Keratinocyte (primary cell): ENCODE measurements around the gene TEFM. TPM values are rescaled to one million over a fixed set of nuclear protein-coding genes. Genes with fewer than 3 reads are reported as not detected.

Source experiments
- DNase-seq: peaks from one replicate; pipeline ENCODE4 v3.0.0-alpha.2; 2011; ENCODE audit warnings: low read depth, missing footprints, low spot score
- FAIRE-seq: peaks from 2 replicates; lab custom pipeline; 2011; peaks lifted over from hg19 to GRCh38; lab: Jason Lieb, UNC
- H2AFZ ChIP-seq: 2 replicates; pipeline ENCODE4 v1.6.0; 2012; ENCODE audit warnings: low read length, control low read depth, inconsistent platforms; ENCODE audit not compliant: control insufficient read depth
- H3K27ac ChIP-seq: 2 replicates; pipeline ENCODE4 v1.5.1; 2011; ENCODE audit warnings: low read length; ENCODE audit not compliant: control insufficient read depth, insufficient read depth
- H3K27me3 ChIP-seq: 3 replicates; pipeline ENCODE4 v1.6.0; 2011; ENCODE audit warnings: low read length; ENCODE audit not compliant: control insufficient read depth, insufficient read depth; ENCODE audit errors: extremely low read depth
- H3K36me3 ChIP-seq, 2 experiments: 2 replicates in 1 of 2; 3 replicates in 1 of 2; pipeline ENCODE4 v1.5.1; 2011; ENCODE audit warnings: low read length in 2 of 2, mild to moderate bottlenecking in 1 of 2; ENCODE audit not compliant: control insufficient read depth in 2 of 2, insufficient read depth in 2 of 2; ENCODE audit errors: extremely low read depth in 1 of 2
- H3K4me1 ChIP-seq: 3 replicates; pipeline ENCODE4 v1.5.1; 2011; ENCODE audit warnings: low read length; ENCODE audit not compliant: control insufficient read depth, insufficient read depth; ENCODE audit errors: extremely low read depth
- H3K4me2 ChIP-seq: 3 replicates; pipeline ENCODE4 v1.6.0; 2011; ENCODE audit warnings: low read depth, low read length; ENCODE audit not compliant: control insufficient read depth, insufficient read depth; ENCODE audit errors: extremely low read depth
- H3K4me3 ChIP-seq, 3 experiments: fragments of 200-600 bp in 1 of 3; sonication (generic) in 1 of 3; 2 replicates in 2 of 3; 3 replicates in 1 of 3; pipeline ENCODE4 v1.5.1; 2011 to 2016; ENCODE audit warnings: low read length in 3 of 3, mild to moderate bottlenecking in 3 of 3, control low read depth in 2 of 3, inconsistent platforms in 1 of 3, low read depth in 1 of 3, mixed read lengths in 1 of 3, mixed run types in 1 of 3, moderate library complexity in 1 of 3; ENCODE audit not compliant: control insufficient read depth in 2 of 3, insufficient read depth in 2 of 3; ENCODE audit errors: extremely low read depth in 1 of 3
- H3K79me2 ChIP-seq: 2 replicates; pipeline ENCODE4 v1.6.0; 2012; ENCODE audit warnings: low read length; ENCODE audit not compliant: control insufficient read depth, insufficient read depth
- H3K9ac ChIP-seq: 3 replicates; pipeline ENCODE4 v1.6.0; 2011; ENCODE audit warnings: low read length; ENCODE audit not compliant: control insufficient read depth, insufficient read depth; ENCODE audit errors: extremely low read depth
- H3K9me1 ChIP-seq: 3 replicates; pipeline ENCODE4 v1.6.0; 2011; ENCODE audit warnings: low read length; ENCODE audit not compliant: control insufficient read depth, insufficient read depth; ENCODE audit errors: extremely low read depth
- H3K9me3 ChIP-seq: 2 replicates; pipeline ENCODE4 v1.5.1; 2012; ENCODE audit warnings: low read depth, low read length; ENCODE audit not compliant: control insufficient read depth
- H4K20me1 ChIP-seq: 3 replicates; pipeline ENCODE4 v1.6.0; 2011; ENCODE audit warnings: low read length; ENCODE audit not compliant: control insufficient read depth, insufficient read depth; ENCODE audit errors: extremely low read depth
- EZH2 ChIP-seq: IDR thresholded peaks from one replicate; pipeline ENCODE4 v1.6.1; 2012; ENCODE audit warnings: inconsistent platforms, mild to moderate bottlenecking, low read length, moderate library complexity
- dilution Hi-C: fragments of 300-500 bp; cut with MboI; formaldehyde crosslinking; loops from one replicate; pipeline ENCODE4 v1.7.0; 2020; ENCODE audit warnings: low sequenced_read_pairs; ENCODE audit not compliant: extremely low pct_ligation_motif_present
- polyA plus RNA-seq, 5 experiments: library from polyadenylated mRNA; depleted of rRNA in 3 of 5; stranded (reverse) in 3 of 5; stranded (forward) in 1 of 5; unstranded in 1 of 5; fragments of >200 nt; gene quantifications; 1 replicate in 1 of 5; 2 replicates in 3 of 5; 3 replicates in 1 of 5; pipeline versions ENCODE4 v1.2.1 to v1.2.3, GENCODE V29; 2011 to 2012; ENCODE audit warnings: missing spikeins in 2 of 5, low read depth in 1 of 5, low replicate concordance in 1 of 5
- TF ChIP-seq, protein P1 (sequence below), 3 experiments: IDR thresholded peaks in 1 of 3; conservative IDR thresholded peaks in 1 of 3; optimal IDR thresholded peaks in 1 of 3; 2 replicates in 2 of 3; 3 replicates in 1 of 3; pipeline versions ENCODE3 to v1.5.1; 2011; ENCODE audit warnings: low read length in 3 of 3, mild to moderate bottlenecking in 3 of 3, moderate library complexity in 2 of 3, control low read depth in 1 of 3, inconsistent platforms in 1 of 3; ENCODE audit not compliant: insufficient read depth in 2 of 3; ENCODE audit errors: extremely low read depth in 1 of 3

Gene TEFM
- polyA plus RNA-seq, 1 donor (not counting 4 experiments of a cell fraction or from before 2014, with no cell fraction given), result 16.9 TPM

DNA sequence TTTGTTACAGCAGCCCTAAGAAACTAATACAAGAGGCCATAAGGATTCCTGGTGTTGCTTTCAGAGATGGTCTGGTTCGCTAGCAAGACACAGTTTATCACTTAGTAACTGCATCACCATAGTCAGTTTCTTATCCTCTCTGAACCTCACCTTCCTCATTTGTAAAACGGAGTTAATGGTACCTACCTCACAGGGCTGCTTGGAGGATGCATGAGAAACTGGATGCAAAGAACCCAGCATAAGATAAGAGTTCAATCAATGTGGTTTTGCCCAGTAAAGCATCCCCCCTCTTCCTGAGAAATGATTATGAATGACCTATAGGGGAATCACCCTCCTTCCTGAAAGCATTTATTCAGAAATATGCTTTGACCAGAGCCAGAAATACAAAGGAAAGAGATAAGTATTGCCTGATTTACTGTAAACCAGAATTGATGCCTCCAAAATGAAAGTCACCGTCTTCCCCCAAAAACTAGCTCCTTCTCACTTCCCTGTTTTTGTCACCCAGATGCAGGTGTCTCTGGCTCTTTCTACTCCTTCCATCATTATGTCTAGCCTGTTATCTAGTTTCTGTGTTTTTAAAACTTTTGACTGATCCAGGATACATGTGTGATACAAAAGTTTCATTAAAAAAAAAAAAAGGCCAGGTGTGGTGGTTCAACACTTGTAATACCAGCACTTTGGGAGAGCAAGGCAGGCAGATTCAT lies 2.8 kb upstream of the TEFM start:
- Histone ChIP-seq H3K27me3 (no peaks in the 10 kb centered on the region), H3K36me3 (peaks cover 1 to 4% of the 10 kb centered on the region in 2 experiments), H3K9ac (no peak overlapping the region), H3K9me1 (peaks cover 2% of the 10 kb centered on the region), H3K27ac (no peak overlapping the region), H3K4me3 (no peak overlapping the region), H3K4me2 (no peak overlapping the region), H3K4me1 (peaks cover 3% of the 10 kb centered on the region), H3K9me3 (no peaks in the 10 kb centered on the region), H3K79me2 (peaks cover 16% of the 10 kb centered on the region), H4K20me1 (no peaks in the 10 kb centered on the region), H2AFZ (no peak overlapping the region)
- TF ChIP-seq, protein P1, sequence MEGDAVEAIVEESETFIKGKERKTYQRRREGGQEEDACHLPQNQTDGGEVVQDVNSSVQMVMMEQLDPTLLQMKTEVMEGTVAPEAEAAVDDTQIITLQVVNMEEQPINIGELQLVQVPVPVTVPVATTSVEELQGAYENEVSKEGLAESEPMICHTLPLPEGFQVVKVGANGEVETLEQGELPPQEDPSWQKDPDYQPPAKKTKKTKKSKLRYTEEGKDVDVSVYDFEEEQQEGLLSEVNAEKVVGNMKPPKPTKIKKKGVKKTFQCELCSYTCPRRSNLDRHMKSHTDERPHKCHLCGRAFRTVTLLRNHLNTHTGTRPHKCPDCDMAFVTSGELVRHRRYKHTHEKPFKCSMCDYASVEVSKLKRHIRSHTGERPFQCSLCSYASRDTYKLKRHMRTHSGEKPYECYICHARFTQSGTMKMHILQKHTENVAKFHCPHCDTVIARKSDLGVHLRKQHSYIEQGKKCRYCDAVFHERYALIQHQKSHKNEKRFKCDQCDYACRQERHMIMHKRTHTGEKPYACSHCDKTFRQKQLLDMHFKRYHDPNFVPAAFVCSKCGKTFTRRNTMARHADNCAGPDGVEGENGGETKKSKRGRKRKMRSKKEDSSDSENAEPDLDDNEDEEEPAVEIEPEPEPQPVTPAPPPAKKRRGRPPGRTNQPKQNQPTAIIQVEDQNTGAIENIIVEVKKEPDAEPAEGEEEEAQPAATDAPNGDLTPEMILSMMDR (optimal IDR thresholded peaks at IDR 0.05 in 1 of 3, IDR thresholded peaks at IDR 0.05 in 1 of 3, conservative IDR thresholded peaks at IDR 0.05 in 1 of 3; ENCODE audit: extremely low read depth in 1 of 3, insufficient read depth in 2 of 3, low read length in 3 of 3), result no peak
- TF ChIP-seq EZH2, result no peak
- DNase-seq (no peak), FAIRE-seq (no peak)
- dilution Hi-C loops, result no loop called here

DNA sequence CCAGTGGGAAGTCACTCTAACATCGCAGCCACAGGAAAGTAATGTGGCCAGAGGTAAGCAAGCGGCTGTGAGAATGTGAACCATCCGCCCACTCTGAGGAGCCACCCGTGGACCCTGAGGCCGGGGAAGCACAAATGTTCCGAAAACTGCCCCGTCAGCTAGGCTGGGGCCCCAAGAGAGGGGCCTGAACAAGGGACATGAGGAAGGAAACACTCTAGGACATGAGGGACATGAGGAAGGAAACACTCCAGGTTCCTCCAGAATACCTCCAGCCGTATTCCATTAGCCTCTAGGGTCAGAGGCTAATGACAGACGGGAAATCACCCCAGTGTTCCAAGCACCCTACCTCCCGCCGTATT lies 317 bp downstream of the TEFM start:
- Histone ChIP-seq H3K4me3 (peak overlapping the region; percentile 56 to 89 (median 74)), H3K9ac (peak overlapping the region; percentile 95), H3K9me1 (peaks cover 2% of the 10 kb centered on the region), H3K4me1 (peaks cover 3% of the 10 kb centered on the region), H3K79me2 (peaks cover 23% of the 10 kb centered on the region), H4K20me1 (no peaks in the 10 kb centered on the region), H3K4me2 (peak overlapping the region; percentile 100), H3K27me3 (no peaks in the 10 kb centered on the region), H3K36me3 (peaks cover 5 to 10% of the 10 kb centered on the region in 2 experiments), H3K27ac (peak overlapping the region; percentile 91), H2AFZ (peak overlapping the region; percentile 99), H3K9me3 (no peaks in the 10 kb centered on the region)
- TF ChIP-seq, protein P1 (optimal IDR thresholded peaks at IDR 0.05 in 1 of 3, IDR thresholded peaks at IDR 0.05 in 1 of 3, conservative IDR thresholded peaks at IDR 0.05 in 1 of 3; ENCODE audit: extremely low read depth in 1 of 3, insufficient read depth in 2 of 3, low read length in 3 of 3), result no peak
- TF ChIP-seq EZH2, result no peak
- no peak for FAIRE-seq
- dilution Hi-C loops, result no loop called here
- DNase-seq, result no peak
